GM19193 (cell line): ENCODE data around the gene BRCC3.

ENCODE experiments used
- POLR2A ChIP-seq: IDR thresholded peaks from 4 replicates; pipeline ENCODE4 v1.6.1; 2011; ENCODE audit not compliant: insufficient read depth, insufficient read length; ENCODE audit errors: extremely low read depth

The BRCC3 gene

DNA sequence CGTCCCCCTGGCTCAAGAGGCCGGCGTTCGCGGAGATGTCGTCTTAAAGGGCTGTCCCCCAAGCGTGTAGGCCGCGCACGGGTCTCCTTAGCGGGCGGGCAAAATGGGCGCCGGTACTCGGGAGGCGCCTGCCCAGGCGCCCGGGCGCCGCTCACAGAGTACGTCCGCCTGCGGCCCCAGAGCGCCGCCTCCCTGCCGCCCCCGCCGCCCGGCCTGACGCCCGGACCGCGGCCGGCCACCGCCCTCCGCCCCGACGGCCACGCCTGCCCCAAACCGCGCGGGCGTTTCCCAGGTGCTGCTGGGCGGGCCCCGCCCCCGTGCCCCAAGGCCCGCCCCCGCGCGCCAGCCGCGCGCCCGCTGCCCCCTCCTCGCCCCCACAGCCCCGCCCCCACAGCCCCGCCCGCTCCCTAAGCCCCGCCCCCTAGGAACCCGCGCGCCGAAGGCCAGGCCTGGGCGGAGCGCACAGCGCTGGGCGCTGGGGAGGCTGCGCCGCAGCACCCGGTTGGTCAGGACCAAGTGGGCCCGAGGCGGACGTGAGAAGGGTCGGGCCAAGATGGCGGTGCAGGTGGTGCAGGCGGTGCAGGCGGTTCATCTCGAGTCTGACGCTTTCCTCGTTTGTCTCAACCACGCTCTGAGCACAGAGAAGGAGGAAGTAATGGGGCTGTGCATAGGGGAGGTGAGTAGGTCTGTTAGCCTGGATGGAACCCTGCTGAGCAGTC lies at the start of gene BRCC3, which contains the start of the genes CMC4 and MTCP1:
TSS of gene BRCC3 (plus strand) at position 534 of the 719 bp plus-strand sequence. CDS start at position 554, 20 bp downstream.
TSS of gene CMC4 (minus strand) at position 162 of the 719 bp plus-strand sequence. CDS start 7,113 bp downstream, outside the sequence.
TSS of gene MTCP1 (minus strand) at position 162 of the 719 bp plus-strand sequence. CDS start 5,126 bp downstream, outside the sequence.
- peak; percentile 71 for TF ChIP-seq POLR2A

DNA sequence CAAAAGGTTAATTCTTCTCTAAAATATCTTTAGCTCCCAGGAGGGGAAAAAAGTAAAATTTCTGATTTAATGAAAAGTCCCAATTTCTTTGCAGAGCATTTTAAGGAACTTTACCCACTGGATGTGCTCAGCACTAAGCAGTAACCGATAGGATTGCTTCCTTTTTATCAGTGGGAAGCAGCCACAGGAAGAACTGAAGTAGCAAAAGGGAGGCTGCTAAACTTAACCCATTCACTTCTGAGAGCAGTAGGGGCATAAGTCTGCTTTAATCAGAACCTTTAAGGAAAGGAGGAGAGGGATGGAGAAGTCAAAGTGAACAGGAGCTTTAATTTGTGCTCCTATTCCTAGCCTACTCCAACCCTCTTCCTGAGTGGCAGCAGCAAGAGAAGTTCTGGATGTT lies 48.7 kb upstream of the BRCC3 start, which contains the start of gene F8:
TSS of gene F8 (minus strand) at position 139 of the 400 bp plus-strand sequence. CDS start 171 bp downstream, outside the sequence.
- TF ChIP-seq POLR2A = no peak

DNA sequence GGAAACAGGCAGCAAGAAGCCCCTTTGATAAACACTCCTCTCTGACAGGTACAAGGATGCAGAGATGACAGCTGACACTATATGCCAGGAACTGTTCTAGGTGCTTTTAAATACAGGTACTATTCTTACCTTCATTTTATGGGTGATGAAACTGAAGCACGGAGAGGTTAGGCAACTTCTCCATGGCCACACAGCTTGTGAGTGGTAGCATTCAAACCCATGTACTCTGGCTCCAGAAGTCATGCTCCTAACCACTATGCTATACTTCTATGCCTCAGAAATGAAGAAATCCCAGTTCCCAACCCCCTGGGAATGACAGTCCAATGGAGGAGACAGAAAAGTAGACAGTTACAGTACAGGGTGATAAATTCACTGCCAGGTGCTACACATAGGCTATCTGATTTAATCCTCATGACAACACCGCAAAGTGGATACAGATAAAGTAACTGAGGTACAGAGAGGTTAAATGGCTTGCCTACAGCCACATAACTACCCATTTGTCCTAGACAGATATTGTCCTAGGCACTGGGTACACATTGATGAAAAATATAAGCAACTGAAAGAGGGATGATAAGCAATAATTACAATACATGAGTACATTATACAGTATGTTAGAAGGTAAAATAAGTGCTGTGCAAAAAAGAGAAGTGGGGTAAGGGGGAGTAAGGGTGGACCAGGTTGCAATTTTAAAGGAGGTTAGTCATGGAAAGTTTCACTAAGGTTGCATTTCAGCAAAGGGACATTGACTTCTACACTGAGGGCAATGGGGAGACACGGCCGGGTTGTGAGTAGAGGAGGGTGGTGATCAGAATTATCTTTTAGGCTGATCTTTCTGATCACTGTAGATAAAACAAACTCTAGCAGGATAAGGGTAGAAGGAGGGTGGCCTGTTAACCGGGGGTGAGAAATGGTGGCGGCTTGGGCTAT lies 47.1 kb upstream of the BRCC3 start:
- no peak for TF ChIP-seq POLR2A

DNA sequence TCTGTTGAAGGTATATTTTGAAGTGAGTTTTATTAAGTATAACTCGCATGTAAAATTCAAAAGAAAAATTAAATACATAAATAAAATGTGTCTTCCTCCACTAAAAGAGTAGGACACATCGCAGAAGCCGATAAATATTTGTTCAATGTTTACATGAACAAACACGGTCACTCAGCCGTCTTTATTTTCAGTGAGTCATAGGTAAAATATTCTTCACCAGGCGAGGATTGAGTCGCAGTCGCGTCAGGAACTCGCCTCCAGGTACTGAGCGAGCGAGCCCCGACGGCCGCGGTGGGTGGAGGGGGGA lies 44.9 kb upstream of the BRCC3 start:
- no peak for TF ChIP-seq POLR2A

DNA sequence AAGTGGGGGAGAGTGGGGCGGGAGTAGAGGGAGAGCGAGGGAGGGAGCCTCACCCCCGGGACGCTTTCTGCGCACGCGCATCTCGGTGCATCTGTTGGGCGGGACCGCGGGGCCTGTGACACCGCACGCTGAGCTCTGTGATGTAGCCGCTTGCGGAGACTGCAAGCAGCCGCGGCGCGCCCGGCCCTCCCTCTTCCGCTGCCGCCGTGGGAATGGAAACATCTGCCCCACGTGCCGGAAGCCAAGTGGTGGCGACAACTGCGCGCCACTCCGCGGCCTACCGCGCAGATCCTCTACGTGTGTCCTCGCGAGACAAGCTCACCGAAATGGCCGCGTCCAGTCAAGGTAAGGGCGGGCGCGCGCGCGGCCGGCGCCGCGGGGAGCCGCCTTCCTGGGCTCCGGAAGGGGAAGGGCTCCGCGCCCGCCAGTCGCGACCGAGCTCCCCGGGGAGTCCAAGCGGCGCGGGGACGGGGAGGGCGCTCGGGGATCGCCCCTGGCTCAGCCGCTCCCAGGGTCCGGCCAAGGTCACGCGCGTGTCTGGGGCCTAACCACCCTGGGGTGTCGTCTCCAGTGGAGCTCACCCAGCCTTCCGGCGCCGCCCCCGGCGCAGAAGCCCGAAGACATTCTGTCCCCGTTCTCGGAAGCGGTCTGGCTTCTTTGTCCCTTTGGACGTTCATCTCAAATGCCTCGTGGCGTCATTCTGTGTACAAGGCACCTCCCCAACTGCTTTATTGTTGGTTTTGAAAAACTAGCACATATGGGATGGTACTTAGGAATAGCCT lies 44.4 kb upstream of the BRCC3 start, which contains the start of gene FUNDC2:
TSS of gene FUNDC2 (plus strand) at position 118 of the 782 bp plus-strand sequence. CDS start at position 213, 95 bp downstream.
- TF ChIP-seq POLR2A = peak; percentile 74

DNA sequence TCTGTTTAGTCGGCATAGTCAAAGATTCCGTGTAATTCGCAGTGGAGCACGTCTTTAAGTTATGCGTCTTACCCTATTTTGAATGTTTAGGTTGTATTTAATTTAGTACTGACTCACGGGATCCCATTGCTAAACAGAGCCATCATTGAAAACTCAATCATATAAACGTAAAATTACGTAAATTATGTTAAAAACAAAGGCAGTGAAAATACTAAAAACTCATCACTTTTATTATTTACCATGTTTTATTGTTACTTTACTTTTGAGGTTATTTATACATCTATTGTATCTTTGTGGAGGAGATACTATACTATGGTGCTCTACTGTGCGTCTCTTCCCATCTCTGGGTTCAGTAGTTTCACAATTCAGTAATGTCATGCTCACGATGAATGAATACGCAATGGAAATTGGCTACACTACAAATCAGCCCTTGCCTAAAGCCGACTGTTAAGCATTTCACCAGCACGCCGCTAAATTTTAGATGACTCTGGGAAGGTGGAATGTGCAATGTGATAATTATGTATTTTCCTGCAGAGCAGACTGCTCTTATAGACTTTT lies 43.7 kb upstream of the BRCC3 start:
- no peak for TF ChIP-seq POLR2A

DNA sequence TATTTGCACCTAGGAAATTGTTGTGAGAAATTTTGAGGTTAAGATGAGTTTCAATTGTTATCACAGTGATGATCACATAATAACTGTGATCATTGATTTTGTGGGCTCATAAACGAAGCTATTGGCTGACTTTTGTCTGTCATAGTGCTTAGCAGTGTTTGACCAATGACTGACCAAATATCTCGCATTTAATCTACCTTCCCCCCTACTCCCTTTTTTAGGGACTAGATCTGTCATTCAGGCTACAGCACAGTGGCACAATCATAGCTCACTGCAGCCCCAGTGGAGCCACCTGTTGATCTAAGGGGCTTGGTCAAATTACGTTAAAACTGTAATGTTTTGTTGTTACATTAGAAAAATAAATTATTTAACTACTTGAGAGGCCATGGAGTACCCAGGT lies 43.2 kb upstream of the BRCC3 start:
- TF ChIP-seq POLR2A = no peak

DNA sequence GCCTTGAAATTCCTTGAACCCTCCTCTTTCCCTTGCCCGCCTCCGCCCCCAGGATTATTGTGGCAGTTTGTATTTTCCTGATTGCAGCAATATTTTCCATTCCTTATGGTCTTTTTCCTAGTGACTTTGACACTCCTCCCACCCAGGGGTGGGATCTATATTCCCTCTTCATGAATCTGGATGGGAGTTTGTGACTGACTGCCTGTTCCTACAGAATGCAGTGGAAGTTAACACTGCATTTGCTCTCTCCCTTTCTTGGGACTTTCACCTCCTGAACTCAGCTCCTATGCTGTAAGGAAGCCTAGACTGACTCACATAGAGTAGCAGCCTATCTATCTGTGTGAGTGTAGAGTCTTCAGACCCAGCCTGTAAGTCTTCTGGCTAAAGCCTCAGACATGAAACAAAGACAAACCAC lies 42.4 kb upstream of the BRCC3 start:
- TF ChIP-seq POLR2A = no peak

DNA sequence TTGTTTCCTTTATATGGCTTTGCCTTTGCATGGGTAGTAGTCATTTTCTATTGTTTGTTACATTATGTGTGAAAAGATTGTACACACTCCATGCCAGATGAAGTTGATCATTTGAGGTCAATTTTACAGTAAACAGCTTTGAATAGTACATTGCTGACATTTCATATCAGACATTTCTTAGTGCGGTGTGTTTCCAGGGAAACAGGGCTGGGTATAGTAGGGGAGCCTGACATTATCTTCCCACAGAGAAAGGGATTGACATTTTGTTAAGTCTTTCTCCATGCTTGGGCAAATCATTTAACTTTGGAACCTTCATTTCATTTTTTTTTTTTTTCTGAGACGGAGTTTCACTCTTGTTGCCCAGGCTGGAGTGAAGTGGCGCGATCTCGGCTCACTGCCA lies 39.7 kb upstream of the BRCC3 start:
- TF ChIP-seq POLR2A = no peak

DNA sequence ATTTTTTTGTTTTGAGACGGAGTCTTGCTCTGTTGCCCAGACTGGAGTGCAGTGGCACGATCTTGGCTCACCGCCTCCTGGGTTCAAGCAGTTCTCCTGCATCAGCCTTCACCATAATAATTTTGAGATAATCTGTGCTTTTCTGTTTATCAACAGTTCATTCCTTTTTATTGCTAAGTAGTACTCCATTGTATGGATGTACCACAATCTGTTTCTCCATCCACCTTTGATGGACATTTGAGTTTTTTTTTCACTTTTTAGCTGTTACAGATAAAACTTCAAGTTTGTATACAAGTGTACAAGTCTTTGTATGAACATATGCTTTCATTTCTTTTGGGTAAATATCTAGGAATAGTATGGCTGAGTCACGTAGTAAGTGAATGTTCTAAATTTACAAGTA lies 35.6 kb upstream of the BRCC3 start:
- no peak for TF ChIP-seq POLR2A

DNA sequence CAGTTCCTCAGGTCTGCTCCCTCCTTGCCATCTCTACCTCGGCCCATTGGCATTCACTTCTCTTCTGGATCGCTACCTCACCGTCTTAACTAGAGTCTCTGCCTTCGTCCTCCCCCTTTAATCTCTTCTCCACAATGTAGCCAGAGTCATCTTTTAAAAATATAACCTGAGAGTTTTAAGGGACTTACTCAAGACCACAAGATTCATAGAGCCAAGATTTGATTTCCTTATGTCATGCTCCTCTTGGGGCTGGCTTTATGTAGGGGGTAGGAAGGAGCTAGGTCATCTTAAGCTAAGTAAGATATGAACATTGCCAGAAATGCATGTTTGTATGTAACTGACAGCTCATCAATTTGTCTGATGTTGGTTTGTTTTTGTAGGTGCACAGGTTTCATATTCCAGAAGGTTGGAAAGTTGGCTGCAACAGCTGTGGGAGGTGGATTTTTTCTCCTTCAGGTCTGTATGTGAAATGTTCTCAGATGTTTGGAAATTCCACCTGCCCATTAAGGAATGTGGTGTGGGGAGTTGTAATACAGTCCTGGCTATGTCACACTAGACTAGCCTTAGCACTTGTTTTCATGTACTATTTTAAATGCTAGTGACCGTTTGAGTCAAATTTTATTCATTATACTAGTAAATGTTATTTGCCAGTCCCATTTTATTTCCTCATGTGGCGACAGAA lies 25.0 kb upstream of the BRCC3 start:
- TF ChIP-seq POLR2A = no peak

DNA sequence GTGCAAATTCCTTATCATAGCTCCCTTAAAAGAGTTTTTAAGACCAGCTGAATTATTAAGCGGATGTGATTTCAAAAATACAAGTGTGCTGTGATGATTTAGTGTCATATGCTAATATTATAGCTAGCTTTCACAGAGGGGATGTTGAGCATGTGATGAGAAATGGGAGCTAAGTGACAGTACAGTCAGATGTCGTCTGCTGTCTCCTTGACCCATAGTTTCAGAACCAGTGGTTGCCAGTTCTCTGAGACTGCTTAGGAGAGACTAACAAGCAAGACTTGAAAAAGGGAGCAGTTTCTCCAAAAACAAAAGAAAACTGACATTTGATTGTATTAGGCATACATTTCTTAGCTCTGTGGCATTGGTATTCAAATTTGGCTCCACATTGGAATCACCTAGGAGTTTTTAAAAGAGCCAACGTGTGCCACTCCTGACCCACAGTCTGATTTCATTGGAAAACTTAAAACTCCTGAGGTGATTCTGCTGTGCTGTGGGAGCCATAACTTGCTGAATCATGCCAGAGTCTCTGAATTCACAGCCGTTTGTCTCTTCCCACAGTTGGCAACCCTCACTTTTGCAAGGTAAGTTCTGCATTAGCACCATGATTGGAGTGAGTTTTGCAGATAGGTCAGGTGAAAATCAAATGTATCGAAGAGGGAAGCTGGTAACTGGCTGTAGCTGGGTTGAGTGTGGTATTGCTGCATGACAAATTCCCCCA lies 24.3 kb upstream of the BRCC3 start:
- TF ChIP-seq POLR2A = no peak

DNA sequence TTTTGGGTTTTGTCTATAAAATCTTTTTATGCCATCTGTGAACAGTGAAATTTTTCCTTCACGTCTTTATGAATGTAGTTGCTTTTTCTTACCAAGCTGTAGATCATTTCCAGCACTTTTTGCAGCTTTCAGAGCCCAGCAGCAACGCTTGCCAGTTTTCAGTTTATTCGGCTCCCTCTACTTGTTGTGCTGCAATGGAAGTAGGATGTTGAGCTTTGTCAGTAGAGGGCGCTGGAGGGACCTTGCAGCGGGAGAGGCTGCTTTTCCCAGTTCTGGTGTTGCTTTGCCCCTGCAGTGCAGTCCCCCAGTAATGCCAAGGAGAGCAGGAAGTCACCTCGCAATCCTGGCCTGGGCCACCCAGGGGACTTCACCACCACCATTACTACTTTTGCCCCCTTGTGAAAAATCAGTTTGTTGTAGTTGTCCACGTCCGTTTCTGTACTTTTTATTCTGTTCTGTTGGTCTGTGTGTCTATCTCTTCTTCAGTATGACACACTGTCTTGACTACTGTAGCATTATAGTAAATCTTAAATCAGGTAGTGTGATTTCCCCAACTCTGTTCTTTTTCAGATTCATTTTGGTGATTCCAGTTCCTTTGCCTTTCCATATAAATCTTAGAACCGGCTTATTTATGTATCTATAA lies 22.2 kb upstream of the BRCC3 start:
- no peak for TF ChIP-seq POLR2A
